NOMO-1 (cell line): ENCODE measurements around the gene GLIS2.

Source experiments
- DNase-seq, 2 experiments: peaks; one replicate each; lab custom pipeline; 2025; ENCODE audit not compliant: unreplicated experiment in 2 of 2; lab: John Stamatoyannopoulos, UW

GLIS2 gene

DNA sequence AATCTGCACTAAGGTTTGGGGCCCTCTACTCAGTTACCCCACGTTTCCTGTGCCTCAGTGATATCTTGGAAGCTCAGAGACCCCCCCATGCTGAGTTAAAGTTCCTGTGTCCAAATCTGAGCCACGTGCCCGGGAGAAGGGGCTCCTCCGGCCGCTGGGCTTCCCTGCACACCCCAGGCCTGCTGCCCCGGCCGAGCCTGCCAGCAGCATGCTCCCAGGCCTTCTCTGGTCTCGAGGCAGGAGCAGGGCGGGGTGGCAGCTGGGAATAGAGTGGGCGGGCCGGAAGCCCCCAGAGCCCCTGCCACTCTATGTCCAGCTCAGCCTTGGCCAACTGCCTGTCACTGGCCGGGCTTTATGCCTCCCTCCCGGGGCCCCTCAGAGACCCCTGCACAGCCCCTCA, 50.1 kb downstream of the GLIS2 start:
- no peak for DNase-seq

DNA sequence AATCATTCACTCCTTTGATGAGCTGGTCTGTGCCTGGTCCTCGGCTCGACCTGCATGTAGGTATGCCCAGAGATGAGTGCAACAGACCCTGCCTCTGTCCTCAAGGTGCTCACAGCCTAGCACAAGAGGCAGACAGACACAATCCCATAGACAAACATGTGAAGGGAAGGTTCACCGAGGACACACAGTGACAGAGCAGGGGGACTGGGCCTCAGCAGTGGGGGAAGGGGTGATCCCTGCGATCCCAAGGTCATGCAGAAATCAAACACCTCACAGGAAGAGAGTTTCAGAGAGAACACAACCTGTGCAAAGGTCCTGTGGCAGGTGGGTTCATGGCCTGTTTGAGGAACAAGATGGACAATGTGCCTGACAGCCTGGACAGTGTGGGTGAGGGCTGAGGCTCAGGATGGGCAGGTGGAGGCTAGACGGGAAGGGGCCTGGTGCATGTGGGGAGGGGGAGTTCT, 51.6 kb downstream of the GLIS2 start:
- no peak for DNase-seq

DNA sequence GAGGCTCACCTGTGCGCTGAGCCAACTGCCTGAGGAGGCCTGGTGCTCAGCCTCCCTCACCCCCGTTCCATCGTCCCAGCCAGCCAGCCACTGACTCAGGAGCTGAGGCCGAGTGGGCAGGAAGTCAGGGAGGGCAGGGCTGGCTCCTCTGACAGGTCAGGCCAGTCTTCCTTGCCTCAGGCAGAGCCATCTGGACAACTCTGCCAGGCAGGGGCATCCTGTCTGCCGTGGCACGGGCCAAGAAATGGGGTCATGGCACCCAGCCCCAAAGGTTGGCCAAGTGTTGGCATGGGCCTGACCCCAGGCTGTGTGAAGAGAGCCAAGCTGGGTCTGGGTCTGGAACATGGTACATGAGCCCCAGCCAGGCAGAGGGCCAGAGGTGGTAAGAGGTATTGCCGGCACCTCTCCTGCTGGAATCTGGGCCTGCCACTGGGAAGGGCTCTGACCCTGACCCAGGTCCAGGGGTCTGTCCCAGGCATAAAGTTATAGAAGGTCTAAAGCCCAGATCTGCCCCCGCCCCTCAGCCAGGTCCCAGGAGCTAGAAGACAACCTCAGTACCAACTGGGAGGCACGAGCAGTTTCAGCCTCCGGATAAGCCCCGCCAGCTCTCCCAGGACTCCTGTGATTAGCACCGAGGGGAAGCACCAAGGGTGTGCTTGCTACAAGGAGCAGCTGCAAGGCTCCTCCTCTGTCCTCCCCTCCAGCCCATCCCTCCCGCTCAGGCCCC, 53.3 kb downstream of the GLIS2 start:
- no peak for DNase-seq

DNA sequence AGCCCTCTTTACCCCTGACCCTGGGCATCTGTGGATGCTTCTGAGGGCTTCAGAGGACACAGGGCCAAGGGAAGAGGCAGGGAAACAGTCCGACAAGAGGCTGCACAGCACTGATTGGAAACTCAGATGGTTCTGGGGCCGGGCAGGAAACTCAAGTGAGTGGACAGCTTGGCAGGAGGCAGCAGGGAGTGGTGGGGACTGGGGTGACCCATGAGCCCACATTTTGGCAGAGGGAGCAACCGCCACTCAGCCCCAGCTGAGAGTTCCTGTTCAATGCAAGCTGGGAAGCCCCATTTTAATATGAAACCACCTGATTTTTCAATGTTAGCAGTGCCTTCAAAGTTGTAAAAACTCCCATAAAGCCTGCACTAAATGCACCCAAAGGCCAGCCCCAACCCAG, 54.3 kb downstream of the GLIS2 start:
- no peak for DNase-seq

DNA sequence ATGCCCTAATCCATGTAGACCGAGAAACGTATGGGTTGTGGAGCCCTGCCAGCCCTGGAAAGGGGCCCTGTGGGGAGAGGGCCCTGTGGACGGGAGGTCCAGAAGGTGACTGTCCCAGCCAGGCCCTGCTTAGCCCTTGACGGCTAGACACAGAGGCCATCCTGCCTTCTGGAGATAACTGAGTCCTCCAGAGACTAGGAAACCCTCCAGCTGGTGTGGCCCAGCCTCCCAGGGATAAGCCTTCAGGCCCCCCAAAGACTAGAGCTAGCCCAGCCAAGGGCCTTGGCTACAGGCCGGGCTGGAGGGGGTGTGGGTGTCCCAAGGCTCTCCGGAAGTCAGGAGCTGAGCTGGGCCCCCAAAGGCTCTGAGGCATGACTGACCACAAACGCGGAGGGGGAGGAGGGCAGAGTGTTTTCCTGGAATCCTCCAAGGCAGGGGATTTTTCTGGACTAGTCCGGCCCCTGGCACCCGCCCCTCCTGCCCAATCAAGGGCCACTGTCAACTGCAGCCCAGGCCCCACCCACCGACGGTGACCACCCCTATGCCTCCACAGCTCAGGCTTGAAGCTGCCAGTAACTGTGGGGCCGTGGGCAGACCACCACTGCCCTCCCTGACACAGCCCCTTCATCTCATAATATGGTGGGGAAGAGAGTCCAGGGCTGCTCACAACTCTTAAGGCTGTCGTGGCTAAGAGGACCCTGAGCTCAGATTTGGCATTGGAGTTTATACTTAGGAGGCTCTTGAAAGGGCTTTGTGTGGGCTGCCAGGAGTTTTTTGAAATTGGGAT, 54.9 kb downstream of the GLIS2 start:
- no peak for DNase-seq

DNA sequence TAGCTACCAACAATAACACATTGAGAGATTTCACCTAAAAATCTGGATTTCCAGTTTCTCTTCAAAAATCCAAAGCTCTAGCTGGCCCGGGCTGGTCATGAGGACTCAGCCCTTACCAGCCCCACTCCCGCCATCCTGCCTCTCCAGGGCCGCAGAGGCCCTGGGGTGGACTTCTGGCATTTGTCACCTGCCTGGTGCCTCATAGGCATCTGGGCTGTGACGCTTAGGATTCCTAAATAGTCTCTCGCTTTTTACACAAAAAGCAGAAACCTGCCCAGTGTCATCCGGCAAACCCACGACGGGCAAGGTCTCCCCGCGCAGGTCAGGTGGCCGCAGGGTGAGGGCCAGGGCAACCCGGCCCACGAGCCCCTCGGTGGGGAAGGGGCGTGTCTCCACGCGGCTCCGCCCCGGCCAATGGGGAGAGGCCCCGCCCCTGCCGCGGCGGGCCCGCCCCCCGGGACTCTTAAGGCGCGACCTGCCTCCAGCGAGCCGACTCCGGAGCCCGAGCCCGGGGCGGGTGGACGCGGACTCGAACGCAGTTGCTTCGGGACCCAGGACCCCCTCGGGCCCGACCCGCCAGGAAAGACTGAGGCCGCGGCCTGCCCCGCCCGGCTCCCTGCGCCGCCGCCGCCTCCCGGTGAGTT, 55.6 kb downstream of the GLIS2 start, which contains the start of gene VASN:
TSS of gene VASN (plus strand) at position 492 of the 644 bp plus-strand sequence. CDS start 9,030 bp downstream, outside the sequence.
- no peak for DNase-seq

DNA sequence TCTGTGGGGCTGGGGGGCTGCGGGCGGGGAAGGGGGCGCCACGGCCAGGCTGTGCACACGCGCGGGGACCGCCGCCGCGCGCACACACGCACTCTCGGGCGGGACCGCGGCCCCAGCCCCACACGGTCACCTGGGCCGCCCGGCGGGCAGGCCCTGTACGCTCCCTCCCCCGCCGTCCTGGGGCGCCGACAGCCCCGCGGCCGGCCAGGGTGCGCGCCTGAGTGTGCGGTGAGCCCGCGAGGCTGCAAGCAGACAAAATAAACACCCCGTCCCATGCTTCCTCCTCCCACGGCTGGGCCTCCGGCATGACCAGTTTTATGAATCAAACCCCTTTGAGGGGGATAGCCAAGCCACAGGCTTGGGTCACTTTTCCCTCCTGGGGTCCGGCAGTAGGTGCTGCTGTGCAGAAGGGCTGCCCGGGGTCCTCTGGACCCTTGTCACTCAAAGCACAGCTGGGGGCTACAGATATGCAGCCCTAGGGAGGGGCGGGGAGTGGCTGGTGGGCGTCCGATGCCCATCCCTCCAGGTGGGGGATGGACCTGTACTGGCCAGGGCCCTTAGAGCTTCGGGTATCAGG, 56.2 kb downstream of the GLIS2 start:
- DNase-seq = no peak

DNA sequence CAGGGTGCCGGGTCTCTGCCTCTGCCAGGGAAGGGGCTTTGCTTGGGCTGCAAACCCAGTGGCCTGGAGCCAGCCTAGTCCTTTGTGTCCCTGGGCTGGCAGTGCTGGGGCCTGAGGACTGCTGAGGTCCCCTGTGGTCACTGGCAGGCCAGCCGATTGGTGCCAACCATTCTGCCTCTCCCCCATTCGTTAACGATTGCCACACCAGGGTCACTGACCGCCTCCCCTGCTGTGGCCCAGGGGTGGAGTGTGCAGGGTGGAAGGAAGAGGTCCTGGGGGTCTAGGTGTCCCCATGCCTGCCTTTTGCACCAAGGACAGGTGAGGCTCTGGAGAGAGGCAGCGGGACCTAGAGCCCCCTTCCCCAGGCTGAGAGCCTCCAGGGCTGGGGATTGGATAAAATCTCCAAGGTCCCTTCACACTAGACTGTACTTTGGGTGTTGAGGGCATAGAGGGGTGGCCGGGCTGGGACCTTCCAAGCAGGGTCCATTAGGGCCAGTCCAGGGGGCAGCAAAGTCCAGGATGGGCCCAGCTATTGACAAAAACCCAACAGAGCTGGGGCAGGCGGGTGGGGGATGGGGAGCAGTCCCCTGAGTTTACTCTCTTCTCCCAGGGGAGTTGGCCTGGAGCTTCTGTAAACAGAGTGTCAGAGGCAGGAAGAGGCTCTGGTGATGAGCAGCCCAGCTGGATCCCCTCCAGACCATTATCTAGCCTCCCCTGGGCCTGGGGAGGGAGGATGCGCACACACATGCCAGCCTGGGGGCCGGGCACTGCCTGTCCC, 56.9 kb downstream of the GLIS2 start:
- DNase-seq = no peak

DNA sequence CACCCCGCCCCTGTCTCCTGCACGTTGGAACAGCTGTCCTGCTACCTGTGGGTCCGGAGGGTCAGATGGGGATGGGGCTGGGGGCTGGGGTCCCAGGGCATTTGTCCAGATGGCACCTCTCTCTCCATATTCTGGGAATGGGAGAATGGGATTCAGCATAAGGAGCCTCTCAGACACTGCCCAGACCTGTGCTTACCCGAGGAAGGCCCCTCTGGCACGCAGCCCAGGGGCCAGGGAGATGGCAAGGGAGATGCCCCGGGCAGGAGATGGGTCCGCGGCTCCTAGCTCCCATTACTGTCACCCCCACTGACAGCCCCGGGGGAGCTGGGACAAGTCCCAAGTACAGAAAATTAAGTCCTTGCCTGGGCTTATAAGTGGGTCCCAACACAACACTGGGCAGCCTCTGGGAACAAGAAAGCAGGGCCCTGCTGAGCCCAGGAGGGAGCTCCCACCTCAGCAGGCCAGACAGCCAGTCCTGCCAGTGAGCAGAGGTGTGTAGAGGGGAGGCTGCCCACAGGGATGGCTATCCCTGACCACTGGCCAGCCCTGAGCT, 57.6 kb downstream of the GLIS2 start:
- DNase-seq = no peak

DNA sequence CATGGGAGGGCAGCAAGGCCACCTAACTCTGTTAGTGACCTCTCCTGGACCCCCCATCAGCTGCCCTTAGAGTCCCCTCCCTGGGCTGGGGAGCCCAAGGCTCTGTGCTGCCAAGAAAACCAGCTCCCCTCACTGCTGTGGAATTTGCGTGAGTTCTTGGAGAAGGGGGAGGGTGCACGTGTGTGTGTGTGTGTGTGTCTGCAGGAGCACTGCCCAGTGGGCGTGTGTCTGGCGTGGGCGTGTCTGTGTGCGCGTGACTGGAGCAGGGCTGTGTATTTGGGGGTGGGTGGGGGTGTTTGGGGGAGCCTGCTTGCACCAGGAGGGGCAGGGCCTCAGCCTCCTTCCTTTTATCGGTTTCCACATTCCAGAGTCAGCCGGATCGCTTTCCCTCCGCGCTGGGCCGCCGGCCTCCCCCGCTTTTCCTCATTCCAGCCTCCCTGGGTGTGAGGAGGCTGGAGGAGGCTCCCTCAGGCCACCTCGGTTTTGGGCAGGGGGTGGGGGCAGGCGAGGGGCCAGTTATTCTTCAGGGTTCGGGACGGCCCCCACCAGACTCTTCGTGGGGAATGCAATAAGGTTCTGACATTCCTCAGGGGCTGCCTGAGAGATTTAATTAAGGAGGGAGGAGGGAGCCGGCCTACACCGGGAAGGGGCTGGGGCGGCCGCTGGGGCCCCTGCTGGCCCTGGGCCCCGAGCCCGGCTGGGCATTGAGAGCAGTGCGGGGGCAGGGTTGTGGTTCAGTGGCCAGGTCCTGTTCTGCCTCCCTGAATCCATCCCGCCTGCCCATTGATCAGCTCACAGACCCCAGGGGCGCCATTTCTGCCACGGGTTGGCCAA, 58.3 kb downstream of the GLIS2 start:
- DNase-seq = no peak

DNA sequence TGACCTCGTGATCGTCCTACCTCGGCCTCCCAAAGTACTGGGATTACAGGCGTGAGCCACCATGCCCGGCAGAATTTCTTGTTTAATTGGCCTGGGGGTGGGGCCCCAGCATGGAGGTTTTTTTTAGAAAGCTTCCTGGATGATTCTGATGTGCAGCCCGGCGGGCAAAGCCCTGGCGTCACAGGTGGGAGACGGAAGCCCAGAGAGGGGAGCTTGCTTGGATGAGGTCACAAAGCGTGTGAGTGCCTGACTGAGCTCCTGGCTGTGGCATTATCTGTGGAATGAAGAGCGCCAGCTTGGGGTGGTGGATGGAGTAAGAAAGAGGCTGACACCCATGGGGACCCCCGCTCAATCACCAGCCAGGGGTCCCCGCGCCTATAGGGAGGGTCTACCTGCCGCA, 59.9 kb downstream of the GLIS2 start:
- DNase-seq = no peak

DNA sequence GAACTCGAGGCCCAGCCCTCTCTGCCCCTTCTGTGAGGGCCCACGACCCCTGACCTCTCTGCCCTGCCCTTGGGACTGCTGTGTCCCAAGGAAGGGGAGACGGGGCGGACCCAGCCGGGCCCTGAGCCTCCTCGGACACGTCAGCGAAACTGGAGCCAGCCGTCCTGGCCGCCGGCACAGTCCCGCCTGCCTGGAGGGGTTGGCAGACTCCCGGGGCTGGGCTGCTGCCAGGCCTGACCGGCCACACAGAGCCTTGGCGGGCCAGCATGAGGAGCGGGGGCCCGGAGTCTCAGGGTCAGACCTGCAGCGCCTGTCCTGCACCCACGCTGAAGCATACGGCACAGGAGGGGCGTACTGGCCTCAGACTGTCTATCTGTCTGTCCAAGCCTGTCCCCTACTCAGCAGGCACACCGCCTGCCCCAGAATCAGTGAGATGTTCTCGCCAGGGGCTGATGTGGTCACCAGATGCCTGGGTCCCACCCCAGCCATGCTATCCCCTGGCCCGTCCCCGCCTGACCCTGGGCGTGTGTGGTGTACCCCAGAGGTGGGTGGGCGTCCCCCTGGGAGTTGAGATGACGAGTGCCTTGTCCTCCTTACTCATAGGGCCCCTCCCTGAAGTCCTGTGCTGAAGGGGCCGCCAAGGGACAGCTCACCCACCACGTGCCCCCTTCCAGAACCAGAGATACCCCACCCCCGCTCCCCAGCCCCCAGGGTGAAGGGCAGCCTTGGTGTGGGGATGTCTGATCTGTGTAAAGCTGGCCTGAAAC, 60.4 kb downstream of the GLIS2 start:
- DNase-seq = no peak

DNA sequence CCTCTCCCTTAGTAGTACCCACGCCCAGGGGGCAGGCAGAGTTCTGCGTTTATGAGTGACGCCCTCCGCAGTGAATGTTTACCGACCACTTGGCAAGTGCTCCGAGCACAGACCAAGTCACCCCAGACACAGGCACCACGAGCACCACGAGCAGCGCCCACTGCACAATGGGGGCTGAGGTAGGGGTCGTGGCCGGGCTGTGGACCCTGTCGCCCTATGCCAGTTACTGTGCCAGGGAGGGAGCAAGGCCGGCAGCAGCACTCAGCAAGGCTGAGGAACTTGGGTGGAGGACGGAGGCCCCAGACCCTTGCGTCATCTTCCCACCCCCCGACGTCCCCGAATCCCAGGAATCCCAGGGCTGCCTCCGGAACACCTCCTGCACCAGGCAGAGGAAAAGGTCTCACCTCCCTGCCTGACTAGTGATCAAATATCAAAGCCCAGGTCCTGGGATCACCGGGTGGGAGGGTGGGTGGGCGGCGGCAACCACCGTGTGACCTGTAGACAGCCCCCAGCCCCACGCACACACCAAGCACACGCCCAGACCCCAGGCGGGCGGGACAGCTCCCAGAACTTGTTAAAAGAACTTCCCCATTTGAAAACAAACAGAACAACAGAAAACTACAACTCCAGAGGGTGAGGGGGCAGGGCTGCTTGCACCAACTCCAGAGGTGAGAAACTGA, 61.2 kb downstream of the GLIS2 start:
- DNase-seq = no peak

DNA sequence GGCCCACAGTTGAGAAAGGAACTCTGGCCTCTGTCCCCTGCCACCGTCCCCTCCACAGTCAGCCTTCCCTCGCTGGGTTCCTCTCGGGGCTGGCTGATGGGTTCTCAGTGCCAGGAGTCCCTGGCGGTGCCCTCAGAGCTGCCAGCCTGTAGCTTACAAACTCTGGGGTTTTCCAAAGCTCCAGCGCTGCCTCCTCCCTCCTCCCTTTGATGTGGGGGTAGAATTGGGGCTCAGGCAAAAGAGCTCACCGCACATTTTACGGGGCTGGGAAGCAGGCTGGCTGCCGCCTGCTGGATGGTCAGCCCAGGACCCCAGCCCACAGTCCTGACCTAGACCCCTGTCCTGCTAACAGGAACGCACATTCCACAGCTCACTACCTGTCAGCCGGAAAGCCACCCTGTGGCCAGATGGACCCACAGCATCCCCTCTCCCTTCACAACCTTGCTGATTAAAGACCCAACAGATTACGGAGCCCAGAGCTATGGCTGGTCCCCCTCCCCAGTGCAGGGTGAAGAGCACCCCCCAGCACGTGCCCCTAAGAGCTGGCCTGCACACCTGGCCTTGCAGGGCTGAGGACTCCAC, 61.8 kb downstream of the GLIS2 start:
- no peak for DNase-seq

DNA sequence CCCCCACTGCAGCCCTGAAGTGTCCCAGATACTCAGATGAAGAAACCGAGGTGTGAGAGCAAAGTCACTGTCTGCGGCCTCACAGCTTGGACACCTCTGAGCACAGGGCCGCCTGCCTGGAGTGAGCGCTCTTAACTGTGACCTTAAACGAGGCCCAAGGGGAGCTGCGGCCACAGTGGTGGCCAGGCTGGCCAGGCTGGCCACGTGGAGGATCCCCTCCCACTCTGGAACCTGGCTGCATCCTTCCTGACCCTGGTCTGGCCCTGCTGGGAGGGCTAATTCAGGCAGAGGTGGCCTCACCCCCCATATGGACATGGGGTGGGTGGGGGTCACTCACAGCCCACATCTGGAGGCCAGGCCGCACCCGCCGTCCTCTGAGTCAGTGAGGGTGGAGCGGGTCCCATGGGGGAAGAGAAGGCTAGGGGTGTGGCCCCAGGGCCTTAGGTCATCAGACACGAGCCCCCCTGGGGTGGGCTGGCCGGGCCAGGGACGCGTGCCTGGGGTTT, 62.3 kb downstream of the GLIS2 start:
- DNase-seq = no peak

DNA sequence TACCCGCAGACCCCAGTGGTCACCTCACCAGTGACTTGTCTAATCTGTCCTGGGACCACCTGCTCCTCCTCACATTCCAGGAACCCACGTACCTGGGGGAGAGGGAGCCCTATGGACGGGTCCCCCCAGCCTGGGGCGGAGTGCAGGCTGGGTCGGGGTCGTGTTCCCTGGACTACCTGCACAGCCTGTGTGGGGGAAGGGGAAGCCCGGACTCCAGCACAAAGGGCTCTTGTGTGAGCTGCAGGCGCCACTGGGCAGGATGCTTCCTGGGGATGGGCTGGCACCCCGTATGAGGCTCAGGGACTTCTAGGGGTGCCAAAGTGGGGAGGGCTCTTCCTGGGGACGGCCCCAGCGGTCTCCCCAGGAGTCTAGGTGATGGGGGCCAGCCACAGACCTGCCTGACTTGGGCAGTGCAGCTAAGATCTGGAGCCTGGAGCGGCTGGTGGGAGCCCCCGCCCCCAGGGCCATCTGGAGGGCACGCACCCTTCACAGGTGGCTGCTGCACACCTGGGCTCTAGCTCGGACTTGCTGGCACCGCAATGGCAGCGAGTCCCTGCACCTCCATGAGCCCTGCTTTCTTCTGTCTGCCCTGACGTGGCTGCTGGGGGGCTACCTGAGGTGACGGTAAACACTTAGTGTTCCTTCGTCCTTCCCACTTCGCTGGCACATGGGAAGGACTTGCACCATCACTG, 63.3 kb downstream of the GLIS2 start:
- DNase-seq = no peak
